Measurements from ENCODE around the gene MVB12B.

GRCh38 chr9:126383406-126384046, 56.9 kb downstream of the MVB12B start:
- no peak for TF ChIP-seq CTCF (IDR thresholded peaks at IDR 0.05; ENCODE audit: control extremely low read depth in 1 of 3, insufficient read depth in 1 of 3, low read depth in 1 of 3, low read length in 3 of 3)
- no peak for TF ChIP-seq USF2 (IDR thresholded peaks at IDR 0.05; ENCODE audit: low read length)
- no peak for TF ChIP-seq CREB1 (IDR thresholded peaks at IDR 0.05)
- no peak for TF ChIP-seq POLR2A (IDR thresholded peaks at IDR 0.05; ENCODE audit: control extremely low read depth in 1 of 2, low read depth in 2 of 2, low read length in 2 of 2)
- TF ChIP-seq MAX (IDR thresholded peaks at IDR 0.05), result no peak
- TF ChIP-seq SAP30 (IDR thresholded peaks at IDR 0.05; ENCODE audit: insufficient read depth, insufficient replicate concordance, low read length), result no peak
- no peak for TF ChIP-seq POLR2AphosphoS5 (IDR thresholded peaks at IDR 0.05; ENCODE audit: low read depth, low read length)
